ENCODE data around the gene KLHL30. TPM values are rescaled to one million over a fixed set of nuclear protein-coding genes. Genes with fewer than 3 reads are reported as not detected.

The KLHL30 gene
- polyA plus RNA-seq, 3 donors = 0.22 to 2.5 (median 1.0) TPM

GRCh38 chr2:238187618-238188548, 49.4 kb downstream of the KLHL30 start:
- no peak overlapping the region for H3K27ac ChIP-seq (ENCODE audit: low read depth, low read length)
- 93 to 95% (median 94%) methylated on average over 17 of the region's 17 CpGs for WGBS, 3 donors

- 90 to 95% (median 94%) methylated on average over 2 of the region's 2 CpGs for WGBS, 3 donors
- no peak overlapping the region for H3K27ac ChIP-seq (ENCODE audit: low read depth, low read length)
Measured at GRCh38 chr2:238190445-238190844, 52.0 kb downstream of the KLHL30 start.

Other genes starting within 250 kb of the KLHL30 start
- gene UBE2F, start 171.7 kb upstream of the KLHL30 start, polyA plus RNA-seq = 10 to 100 TPM; 46.8 to 72.0 (median 62.9) TPM
- gene SCLY, start 77.7 kb upstream of the KLHL30 start, polyA plus RNA-seq = 10 to 100 TPM in 2 of 3 donors, 1 to 10 TPM in 1; 8.0 to 13.6 (median 11.5) TPM
- under 1 TPM; 0.04 to 0.67 (median 0.06) TPM for gene ESPNL, start 38.3 kb upstream of the KLHL30 start, polyA plus RNA-seq
- gene ERFE, start 20.3 kb downstream of the KLHL30 start, polyA plus RNA-seq = 1 to 10 TPM in 1 of 3 donors, under 1 TPM in 1, not detected in 1; 0.41 to 2.1 TPM
- 10 to 100 TPM; 25.7 to 39.0 (median 30.7) TPM for gene ILKAP, start 65.0 kb downstream of the KLHL30 start, polyA plus RNA-seq
- gene HES6, start 101.4 kb downstream of the KLHL30 start, polyA plus RNA-seq = 10 to 100 TPM in 1 of 3 donors, 1 to 10 TPM in 2; 2.9 to 24.4 (median 3.5) TPM
- 1 to 10 TPM; 3.6 to 5.6 (median 4.9) TPM for gene PER2, start 149.9 kb downstream of the KLHL30 start, polyA plus RNA-seq
- 1 to 10 TPM; 3.1 to 7.8 (median 5.5) TPM for gene TRAF3IP1, start 181.8 kb downstream of the KLHL30 start, polyA plus RNA-seq

Measured in adipose tissue (tissue), 3 donors.